GM12878 (cell line): Measurements from ENCODE around the gene SDF4. TPM values are rescaled to one million over a fixed set of nuclear protein-coding genes. Genes with fewer than 3 reads are reported as not detected.

ENCODE experiments used
- ATF7 ChIP-seq: fragments of 450-650 bp; IDR thresholded peaks from 2 replicates; pipeline ENCODE4 v1.6.1; 2016; ENCODE audit warnings: low read depth, mild to moderate bottlenecking
- CUX1 ChIP-seq: IDR thresholded peaks from 2 replicates; pipeline ENCODE4 v1.6.1; 2012; ENCODE audit warnings: improper control_type of control experiment, low read depth, low read length; ENCODE audit not compliant: insufficient replicate concordance
- E2F8 ChIP-seq: fragments of 450-650 bp; IDR thresholded peaks from 2 replicates; pipeline ENCODE4 v1.6.1; 2018; ENCODE audit warnings: mild to moderate bottlenecking, low read depth, moderate library complexity; ENCODE audit not compliant: partially characterized antibody
- IKZF1 ChIP-seq: fragments of 450-650 bp; conservative IDR thresholded peaks from 2 replicates; pipeline ENCODE4 v1.6.1; 2017; ENCODE audit warnings: antibody characterized with exemption, mild to moderate bottlenecking
- IRF3 ChIP-seq: fragments of 450-650 bp; IDR thresholded peaks from 2 replicates; pipeline ENCODE4 v1.6.1; 2014; ENCODE audit warnings: mild to moderate bottlenecking
- KLF5 ChIP-seq: fragments of 450-650 bp; IDR thresholded peaks from 2 replicates; pipeline ENCODE4 v1.6.1; 2014; ENCODE audit warnings: mild to moderate bottlenecking; ENCODE audit not compliant: partially characterized antibody
- NFYB ChIP-seq: IDR thresholded peaks from 2 replicates; pipeline ENCODE4 v1.6.1; 2011; ENCODE audit warnings: low read depth, mild to moderate bottlenecking, low read length, improper control_type of control experiment, moderate library complexity; ENCODE audit not compliant: insufficient read depth
- POLR2A ChIP-seq: IDR thresholded peaks from 2 replicates; pipeline ENCODE4 v1.6.1; 2011; ENCODE audit warnings: low read depth, mild to moderate bottlenecking, low read length
- RAD21 ChIP-seq: IDR thresholded peaks from 2 replicates; pipeline ENCODE4 v1.6.1; 2011; ENCODE audit warnings: mild to moderate bottlenecking, low read depth, low read length, moderate library complexity; ENCODE audit not compliant: insufficient read depth
- SPI1 ChIP-seq: IDR thresholded peaks from 2 replicates; pipeline ENCODE4 v1.6.1; 2011; ENCODE audit warnings: low read depth, mild to moderate bottlenecking, low read length, moderate library complexity, borderline replicate concordance; ENCODE audit not compliant: insufficient read depth
- TBL1XR1 ChIP-seq: IDR thresholded peaks from 2 replicates; pipeline ENCODE4 v1.6.1; 2012; ENCODE audit warnings: low read depth, low read length, improper control_type of control experiment
- TCF12 ChIP-seq: IDR thresholded peaks from 2 replicates; pipeline ENCODE4 v1.6.1; 2011; ENCODE audit warnings: low read depth, mild to moderate bottlenecking, low read length
- ZBTB40 ChIP-seq: fragments of 450-650 bp; IDR thresholded peaks from 2 replicates; pipeline ENCODE4 v1.6.1; 2016; ENCODE audit warnings: mild to moderate bottlenecking, moderate library complexity, borderline replicate concordance
- ZSCAN29 ChIP-seq: fragments of 450-650 bp; IDR thresholded peaks from 2 replicates; pipeline ENCODE4 v1.6.1; 2017; ENCODE audit warnings: mild to moderate bottlenecking, moderate library complexity
- polyA plus RNA-seq, 11 experiments: library from polyadenylated mRNA; depleted of rRNA in 4 of 11; unstranded in 6 of 11; stranded (reverse) in 5 of 11; fragments of >200 nt; fragmentation: Nextera tagmentation in 4 of 11; fragmentation: Illumina TruSeq in 1 of 11; extraction: Ambion mirVana in 4 of 11; extraction: Trizol in 1 of 11; gene quantifications; 1 replicate in 1 of 11; 2 replicates in 10 of 11; pipeline versions ENCODE4 v1.2.1 to v1.2.3, GENCODE V29; 2011 to 2016; ENCODE audit warnings: inconsistent platforms in 2 of 11, missing spikeins in 2 of 11, low read depth in 1 of 11
- total RNA-seq, 4 experiments: library from RNA; depleted of rRNA in 3 of 4; stranded (reverse); fragments of >200 nt in 3 of 4; fragmentation: Illumina TruSeq in 1 of 4; extraction: Trizol in 1 of 4; gene quantifications; 2 replicates each; pipeline versions ENCODE4 v1.2.1 to v1.2.3, GENCODE V29; 2013 to 2021

Gene SDF4
- total and polyA plus RNA-seq, 10 of the 15 experiments (the other 5 are each of a cell fraction or from before 2014, with no cell fraction given): 0.44 to 97.2 (median 40.2) TPM

GRCh38 chr1:1231400-1232207 lies at the start of gene SDF4 (continued):
- TF ChIP-seq CUX1 (no peak), E2F8 (no peak), KLF5 (no peak), ZBTB40 (no peak), RAD21 (no peak), IRF3 (peak; percentile 81), IKZF1 (peak; percentile 99), SPI1 (peak; percentile 28; the same call in 1 of the 2 replicates), ATF7 (no peak), TBL1XR1 (no peak), NFYB (peak; percentile 91), TCF12 (no peak), ZSCAN29 (peak; percentile 39; the same call in 1 of the 2 replicates), POLR2A (peak; percentile 96)
